SKM-1 (cell line): ENCODE measurements around the gene LLCFC1.

ENCODE experiments used
- DNase-seq: peaks from one replicate; lab custom pipeline; 2025; ENCODE audit not compliant: unreplicated experiment; lab: John Stamatoyannopoulos, UW

Gene LLCFC1

DNA sequence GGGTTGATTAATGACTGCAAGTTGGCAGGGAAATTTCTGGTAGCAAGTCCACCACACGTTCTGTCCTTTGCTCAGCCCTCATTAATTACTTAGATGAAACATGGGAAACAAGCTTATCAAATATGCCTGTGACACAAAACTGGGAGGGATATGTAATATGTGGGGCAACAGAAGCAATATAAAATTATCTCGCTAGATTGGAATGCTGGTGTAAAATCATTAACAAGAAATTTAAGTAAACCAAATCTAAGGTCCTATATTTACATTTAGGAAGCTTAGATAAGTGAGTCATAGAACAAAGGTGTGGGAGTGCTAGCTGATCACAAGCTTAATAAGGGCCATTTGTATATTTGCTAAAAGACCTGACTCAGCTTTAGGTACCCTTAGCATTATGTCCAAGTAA is 29.3 kb upstream of the LLCFC1 start:
- no peak for DNase-seq

DNA sequence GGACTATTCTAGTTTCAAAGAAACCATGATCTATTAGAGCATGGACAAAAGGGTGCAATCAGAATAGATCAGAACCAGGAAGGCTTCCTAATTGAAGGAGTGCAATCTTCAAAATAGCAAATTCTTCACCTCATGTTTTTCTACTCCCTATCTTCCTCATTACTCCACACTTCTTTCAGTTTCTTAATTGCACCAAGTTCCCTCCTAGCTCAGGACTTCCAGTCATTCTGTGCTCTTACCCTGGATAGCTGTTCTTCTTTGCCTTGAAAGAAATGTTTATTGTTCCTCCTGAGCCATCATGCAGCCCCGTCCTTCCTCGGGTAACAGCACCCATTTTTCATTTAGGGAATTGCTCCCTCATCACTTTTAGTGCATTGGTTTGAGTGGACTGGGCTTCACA is 28.8 kb upstream of the LLCFC1 start:
- no peak for DNase-seq

DNA sequence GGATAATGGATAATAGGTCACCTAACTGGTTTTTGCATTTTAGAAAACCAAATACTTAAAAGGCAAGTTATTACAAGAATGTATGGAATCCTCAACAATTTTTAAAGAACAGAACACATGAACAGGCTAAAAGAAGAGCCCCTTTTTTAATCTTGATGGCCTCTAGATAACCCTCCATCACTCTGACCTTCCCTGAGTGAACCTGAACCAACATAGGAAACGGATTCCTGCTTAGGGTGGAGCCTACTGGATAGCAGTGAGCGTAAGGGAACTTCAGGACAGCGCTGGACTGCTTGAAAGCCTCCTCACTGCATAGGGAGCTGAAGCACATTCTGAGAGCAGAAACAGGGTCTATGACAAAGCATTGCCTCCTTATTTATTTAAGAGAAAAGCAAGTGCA is 26.2 kb upstream of the LLCFC1 start:
- DNase-seq = no peak

DNA sequence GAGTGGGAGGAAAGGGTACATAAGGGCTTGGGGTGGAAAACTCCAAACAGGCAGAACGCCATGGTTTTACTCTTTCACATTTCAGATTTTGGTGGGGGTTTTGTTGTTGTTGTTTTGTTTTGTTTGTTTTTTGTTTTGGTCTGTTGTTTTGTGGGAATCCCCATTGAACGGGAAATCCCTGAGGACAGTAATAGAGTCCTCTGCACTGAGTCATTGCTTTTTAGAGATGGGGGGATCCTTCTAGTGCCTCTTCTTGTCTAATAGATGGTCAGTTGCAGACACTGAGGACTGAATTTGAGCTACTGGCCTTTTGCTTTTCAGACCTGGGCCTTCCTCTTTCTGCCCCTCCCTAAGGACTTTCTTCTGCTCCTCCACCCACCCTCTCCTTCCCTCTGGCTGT is 25.7 kb upstream of the LLCFC1 start:
- DNase-seq = no peak

DNA sequence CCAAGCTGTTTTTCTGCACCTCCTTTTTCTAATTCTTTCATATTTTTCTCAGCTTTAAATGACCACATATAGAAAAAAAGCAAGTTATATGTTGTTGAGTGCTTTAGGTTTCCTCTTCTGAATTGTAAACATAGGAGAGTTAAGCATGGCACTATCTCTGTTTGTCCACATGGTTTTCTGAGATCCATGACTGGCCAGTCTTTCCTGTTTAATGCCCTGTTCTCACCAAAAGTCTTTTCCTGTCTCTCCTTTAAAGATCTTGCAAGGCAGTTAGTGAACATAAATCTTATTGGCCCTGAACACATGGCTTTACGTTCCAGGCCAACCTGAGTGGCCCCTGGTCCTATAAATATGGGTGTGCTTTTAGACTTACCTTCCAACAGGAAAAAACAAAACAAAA is 25.2 kb upstream of the LLCFC1 start:
- DNase-seq = no peak

DNA sequence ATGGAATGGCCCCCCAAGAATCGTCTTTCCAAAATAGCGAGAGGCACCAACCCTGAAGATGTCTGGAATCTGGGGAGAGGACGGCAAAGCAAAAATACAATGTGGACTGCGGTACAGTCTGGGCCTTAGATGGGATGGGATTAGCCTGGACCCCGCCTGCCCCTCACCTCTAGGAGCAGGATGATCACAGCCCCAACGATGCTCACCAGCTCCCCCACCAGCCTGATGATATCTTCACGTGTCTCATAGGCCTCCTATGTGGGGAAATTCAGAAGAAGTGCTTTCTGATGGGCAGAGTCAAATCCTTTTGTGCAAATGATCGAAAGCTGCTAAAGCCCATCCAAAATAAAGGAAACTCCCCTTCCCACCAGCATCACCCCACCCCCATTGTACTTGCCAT is 24.0 kb upstream of the LLCFC1 start:
- DNase-seq = no peak

DNA sequence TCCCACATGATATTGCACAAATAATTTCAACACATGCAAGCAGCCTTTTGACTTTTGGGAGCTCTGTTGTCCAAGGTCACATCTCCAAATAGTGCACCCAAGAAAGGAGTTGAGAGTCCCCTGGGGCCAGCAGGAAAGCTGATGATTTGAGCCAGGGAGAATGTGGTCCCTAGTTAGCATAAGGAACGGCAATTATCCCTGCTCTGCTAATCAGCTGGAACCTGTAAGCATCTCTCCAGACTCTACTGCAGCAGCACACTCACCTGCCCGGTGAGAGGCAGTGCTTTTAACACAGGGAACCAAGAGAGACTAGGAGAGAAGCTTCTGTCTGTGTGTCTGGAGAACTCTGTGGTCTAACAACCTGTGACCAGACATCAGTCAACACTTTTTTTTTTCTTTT is 22.8 kb upstream of the LLCFC1 start:
- no peak for DNase-seq

DNA sequence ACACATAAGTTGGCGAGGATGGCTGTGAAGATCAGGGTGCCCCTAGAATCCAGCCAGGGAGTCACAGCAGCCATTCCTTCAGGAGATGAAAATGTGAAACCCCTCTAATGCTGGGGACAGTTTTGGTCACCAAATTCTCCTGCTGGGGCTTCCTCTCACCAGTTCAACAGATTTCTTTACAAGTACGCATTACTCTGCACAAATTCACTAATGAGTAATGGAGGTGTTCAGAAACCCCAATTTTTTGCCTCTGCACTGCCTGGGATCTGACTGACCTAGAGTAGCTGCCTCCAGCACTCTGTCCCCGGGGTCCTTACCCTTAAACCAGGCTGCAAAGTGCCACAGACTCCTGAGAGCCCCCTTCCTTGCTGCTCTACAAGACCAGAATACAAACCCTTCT is 21.8 kb upstream of the LLCFC1 start:
- no peak for DNase-seq

DNA sequence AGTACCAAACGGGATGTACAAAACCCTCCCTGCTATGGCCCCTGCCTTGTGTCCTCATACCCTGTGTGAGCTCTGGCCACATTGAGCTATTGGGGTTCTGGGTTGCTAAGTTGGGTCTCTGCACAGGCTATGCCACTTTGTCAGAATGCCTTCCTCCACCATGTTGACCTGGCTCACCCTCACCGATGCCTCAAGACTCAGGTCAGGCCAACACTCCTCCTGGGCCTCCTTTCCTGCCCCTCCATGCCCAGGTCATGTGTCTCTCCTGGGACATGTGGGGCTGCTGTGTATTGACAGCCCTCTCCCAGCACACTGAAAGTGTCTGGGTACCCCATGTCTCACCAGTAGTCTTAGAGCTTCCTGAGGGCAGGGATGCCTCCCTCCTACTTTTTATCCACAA is 20.4 kb upstream of the LLCFC1 start:
- no peak for DNase-seq

DNA sequence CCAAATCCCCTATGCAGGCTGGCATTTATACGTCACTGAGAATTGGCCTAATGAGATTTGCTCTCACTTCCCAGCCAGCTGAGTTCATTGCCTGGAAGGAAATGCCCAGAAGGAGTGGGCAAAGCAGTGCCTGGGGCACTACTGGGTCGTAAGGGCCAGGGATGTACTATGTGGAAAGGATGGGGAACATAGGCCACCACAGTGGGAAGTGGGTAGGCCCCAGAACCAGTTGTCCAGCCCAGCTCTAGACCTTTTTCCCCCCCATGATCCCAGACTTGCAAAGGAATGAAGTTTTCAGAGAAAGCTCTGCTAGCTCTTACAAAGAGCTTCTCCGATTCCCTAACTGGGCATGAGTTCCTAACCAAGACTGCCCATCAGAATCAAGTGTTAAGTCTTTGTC is 19.6 kb upstream of the LLCFC1 start:
- DNase-seq = no peak

DNA sequence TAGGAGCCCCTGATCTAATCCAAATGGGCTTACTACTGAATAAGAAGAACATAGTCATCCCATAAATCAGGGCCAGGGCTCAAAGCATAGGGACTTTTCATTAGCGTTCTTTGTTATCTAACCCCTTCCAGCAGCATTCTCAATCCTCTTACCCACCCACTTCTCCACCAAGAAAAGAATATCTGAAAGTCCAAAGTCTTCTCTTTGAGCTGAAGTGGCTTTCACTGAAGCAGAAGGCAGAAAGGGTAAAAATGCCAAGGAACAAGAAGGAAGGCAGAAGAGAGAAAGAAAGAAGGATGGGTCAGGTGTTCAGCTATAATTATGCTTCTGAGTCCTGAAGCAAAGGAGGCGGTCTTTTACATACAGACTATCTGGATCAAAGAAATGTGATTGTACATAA is 15.9 kb upstream of the LLCFC1 start:
- DNase-seq = no peak

DNA sequence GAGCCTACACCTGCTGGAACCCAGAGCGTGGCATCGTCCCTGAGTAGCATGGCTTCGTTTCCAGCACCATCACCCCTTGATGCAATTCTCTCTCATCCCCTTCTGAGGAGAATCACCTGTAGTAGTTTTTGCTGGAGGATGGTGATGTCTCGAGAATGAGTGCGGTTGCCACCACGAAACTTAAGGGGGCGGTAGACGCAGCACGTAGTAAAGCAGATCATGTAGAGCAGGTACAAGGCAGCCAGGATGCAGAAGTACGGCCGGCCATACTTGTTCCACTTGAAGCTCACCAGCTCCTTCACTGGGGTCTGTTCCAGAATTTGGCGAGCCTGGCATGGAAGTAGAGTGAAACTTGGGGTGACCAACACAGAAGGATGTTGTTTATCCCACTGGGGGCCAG is 13.9 kb upstream of the LLCFC1 start:
- no peak for DNase-seq

DNA sequence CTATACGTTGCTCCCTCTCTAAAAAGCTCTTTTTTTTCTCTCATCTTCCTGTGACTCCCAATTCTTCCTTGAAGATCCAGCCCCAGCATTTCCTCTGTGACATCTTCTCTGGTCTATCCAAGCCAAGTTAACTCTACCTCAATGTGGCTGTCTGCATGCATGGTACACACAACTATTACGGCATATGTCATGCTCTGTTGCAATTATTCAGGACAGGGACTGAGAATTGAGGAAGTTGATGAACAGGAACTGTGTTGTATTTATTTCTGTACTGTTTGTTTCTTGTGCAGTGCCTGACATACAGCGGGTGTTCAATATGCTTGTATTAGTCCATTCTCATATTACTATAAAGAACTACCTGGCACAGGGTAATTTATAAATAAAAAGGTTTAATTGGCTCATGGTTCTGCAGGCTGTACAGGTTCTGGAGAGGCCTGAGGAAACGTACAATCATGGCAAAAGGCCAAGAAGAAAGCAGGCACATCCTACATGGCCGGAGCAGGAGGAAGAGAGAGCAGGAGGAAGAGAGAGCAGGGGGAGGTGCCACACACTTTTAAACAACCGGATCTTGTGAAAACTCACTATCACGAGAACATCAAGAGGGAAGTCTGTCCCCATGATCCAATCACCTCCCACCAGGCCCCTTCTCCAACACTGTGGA is 12.1 kb upstream of the LLCFC1 start:
- DNase-seq = peak; percentile 94

DNA sequence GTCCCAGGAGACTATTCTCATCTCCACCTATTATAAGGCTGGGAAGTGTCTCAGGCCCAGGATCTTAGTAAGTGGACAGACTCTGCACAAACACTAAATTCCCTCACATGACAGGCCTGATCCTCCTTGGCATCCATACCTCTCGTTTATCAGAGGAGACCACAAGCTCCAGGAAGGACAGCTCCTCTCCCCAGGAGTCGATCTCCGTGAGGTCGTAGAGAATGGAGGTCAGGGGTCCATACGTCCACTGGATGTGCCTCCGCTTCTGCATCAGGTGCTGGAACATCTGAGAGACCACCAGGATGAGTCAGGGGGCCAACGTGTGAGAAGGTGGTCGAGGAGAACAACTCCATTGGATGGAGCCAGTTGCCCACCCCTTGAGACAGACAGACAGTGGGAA is 11.3 kb upstream of the LLCFC1 start:
- DNase-seq = no peak

DNA sequence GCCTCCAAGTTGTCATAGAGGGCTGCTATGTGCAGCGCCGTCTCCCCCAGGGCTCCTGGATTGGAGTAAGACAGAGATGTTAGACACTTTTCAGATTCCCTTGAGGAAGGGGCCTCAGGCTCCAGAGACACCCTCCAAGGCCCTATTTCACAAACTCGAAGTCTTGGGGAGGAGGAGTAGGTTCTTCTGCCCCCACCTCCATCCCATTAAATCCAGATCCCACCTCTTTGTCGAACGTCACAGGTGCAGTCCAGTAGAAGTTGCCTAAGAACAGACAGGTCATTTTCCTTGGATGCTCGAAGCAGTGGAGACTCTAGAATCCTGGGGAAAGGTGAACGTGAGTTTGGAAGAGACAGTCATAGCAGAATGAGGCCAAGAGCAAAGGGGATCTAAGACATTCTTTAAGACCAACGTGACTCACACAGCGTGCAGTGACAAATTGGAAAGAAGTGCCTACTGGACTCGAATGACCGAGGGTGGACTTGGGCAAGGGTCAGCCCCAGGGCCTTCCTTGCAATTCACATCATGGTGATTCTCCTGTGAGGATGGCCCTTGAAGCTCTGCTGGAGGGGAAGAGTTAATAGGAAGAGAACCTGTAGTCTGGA is 9.1 kb upstream of the LLCFC1 start:
- DNase-seq = no peak

DNA sequence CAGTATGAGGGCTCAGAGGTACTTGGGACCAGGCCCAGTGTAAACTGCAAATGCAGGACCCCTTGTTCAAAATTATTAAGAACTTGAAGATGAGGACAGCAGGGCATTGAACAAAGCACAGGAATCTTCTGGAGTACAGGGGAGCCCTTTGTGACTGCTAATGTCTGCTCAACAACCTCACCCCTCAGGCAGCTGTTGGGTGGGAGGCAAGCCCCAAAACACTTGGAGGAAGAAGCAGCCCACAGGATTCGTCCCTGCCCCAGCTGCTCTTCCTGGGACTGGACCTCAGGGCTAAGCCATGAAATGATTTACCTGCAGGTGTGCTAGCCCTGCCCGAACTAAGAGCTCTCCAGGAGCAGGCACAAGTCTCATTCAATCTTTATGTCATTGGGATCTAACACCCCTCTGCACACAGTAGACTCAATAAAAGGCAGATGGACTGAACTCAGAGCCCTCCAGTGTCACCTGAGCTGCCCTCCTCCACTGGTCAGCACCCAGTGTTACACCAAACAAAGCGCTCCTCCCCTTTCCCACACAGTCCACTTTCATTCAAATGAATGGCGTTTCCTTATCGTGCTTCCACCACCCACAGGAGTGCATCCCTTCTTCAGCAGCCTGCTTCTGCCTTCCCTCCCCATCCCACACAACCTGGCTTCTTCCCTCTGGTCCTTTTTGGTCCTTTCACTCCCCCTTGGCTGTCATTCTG is 6.7 kb upstream of the LLCFC1 start:
- no peak for DNase-seq

DNA sequence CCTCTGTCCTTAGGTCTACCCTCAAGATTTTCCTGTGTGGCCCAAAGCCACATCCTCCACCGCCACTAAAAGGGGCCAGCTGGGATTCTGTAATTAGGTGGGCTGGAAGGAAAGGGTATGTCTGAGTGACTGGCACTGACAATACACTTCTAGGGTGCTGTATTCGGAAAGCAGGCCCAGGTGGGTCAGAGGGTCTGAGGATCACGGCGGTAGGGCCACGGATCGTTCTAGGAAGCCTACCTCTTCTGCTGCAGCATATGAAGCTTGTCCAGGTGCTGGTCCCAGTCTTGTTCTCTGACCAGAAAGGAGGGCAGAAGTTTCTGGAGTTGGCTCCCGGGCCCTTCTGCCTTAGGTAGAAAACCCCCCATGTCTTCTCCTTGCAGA is 6.2 kb upstream of the LLCFC1 start:
- DNase-seq = no peak

DNA sequence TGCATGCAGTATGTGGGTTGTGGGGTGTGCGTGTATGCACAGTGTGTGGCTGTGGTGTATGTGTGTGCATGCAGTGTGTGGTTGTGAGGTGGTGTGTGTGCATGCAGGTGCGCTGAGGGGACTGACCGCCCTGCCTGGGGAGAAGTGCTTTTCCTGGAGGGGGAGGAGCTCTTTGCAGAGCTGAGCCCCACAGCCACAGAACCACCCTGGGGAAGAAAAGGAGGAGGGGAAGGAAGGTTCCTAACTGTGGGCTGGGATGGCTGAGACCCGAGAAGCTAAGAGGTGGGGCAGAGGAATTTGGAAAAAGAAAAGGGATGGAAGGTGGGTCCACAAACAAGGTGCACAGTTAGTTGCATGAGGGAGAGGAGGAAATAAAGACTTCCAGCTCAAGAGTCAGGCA is 5.7 kb upstream of the LLCFC1 start, which contains the start of gene TRPV5:
TRPV5 (minus strand) TSS at position 123 of the 400 bp plus-strand sequence. CDS start 287 bp downstream, outside the sequence.
- DNase-seq = no peak

DNA sequence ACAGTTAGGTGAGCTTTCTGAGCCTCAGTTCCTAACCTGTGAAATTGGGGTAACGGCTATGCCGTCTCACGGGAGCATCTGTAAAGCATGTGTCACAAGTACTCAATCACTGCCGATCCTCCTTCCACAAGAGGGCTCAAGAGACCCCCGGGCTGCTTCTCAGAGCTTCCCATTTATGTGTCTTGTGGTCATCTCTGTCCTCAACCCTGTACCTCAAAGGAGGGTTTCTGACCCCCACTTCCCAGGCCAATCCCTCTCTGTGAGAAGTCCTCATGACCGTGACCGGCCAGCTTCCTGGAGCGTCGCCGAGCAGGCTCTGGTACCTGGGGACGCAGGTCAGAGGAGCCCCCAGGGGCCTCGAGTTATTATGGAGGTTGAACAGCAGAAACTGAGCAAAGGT is 5.2 kb upstream of the LLCFC1 start:
- DNase-seq = no peak

DNA sequence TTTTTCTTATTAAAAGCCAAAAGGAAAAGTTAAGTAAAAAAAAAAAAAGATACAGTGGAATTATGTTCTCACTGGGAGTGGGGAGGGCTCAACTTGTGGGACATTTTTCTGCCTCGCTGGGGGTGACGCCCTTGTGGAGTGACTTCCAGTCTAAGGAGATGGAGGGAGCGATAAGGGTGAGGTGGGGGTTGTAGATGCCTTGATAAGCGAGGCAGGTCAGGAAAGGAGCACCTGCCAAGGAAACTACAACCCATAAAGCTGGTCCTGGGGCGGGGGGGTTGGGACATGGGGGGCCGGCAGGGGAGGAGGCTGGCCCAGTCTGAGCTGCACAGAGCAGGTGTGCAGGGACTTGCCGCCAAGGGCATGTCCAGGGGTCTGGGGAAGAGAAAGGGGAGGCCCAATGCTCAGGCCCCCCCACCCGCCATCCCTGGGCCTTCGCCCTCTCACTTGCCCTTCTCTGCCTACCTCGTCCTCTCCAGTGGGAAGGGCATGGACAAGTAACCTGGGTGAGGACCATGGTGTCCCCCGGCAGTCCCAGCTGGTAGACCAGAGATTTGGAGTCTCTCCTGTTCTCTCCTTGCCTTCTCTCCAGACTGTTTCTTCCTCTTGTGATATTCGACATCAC is 3.2 kb upstream of the LLCFC1 start:
- DNase-seq = no peak

DNA sequence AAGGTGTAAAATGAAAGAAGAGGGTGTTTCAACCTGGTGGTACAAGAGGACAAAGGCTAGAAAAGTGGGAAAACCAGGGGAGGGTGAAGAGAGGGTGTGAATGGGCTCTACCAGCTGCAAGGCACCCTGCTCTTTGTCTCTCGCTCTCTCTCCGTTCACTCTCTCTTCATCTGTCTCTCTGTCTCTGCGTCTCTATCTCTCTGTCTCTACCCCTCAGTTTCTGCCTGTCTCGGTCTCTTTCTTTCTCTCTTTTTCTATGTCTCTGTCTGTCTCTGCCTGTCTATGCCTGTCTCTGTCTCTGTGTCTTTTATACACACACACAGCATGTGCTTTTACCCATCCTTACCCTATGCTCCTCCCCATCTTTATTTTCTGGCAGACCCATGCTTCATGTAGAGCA is 673 bp upstream of the LLCFC1 start:
- DNase-seq = no peak

DNA sequence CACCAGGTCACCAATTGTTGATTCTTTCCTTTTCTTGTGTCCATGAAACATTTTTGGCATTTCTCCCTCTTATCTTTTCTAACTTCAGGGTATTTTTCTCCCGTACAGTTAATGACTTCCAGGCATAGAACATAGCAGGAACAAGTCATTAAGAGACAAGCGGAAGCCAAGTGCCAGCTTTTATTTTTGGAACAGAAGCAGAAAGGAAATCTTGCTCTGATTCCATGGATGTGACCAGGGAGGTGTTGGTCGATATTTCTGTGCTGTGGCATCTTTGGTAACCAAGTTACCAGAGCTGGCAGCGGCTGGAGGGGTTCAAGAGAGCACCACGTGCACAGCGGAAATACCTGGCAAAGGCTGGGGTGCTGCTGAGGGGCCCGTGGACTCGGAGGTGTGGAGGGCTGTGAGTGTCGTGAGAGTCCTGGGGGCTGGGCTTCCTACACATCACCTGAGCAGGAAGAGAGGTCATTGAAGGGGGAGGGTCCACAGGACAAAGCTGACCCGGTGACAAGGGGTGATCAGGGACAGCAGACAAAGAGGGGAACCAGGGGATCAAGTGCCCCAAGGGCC is 1.8 kb downstream of the LLCFC1 start:
- DNase-seq = no peak
